ENCODE measurements around the gene RNF220. TPM values are rescaled to one million over a fixed set of nuclear protein-coding genes. Genes with fewer than 3 reads are reported as not detected.

The RNF220 gene
- total and polyA plus RNA-seq, 2 of the 13 experiments (the other 11 are each of a cell fraction or from before 2014, with no cell fraction given) = 48.2 to 72.1 TPM

DNA sequence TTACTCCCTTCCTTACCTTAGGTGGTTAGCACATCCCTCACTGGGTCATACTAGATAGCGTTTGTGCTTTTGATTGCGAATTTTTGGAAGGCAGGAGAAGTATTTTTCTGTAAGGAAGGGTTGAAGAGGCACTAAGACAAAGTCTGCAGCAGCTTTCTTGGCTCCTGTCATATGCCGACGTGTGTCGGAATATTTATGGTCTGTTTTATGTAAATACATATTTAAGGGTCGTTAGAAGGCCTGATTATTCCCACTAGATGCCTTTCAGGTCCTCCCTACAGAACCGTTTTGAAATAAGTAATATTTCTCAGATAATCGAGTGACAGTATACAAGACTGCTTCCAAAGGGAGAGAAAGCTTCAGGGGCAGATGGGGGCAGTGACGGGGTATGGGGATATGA, 10.0 kb downstream of the RNF220 start (continued):
- TF ChIP-seq AFF4 (CRISPR knock-in tag; IDR thresholded peaks at IDR 0.05) = no peak
- no peak for TF ChIP-seq ZNF17 (CRISPR knock-in tag; IDR thresholded peaks at IDR 0.05)
- TF ChIP-seq, protein P1, sequence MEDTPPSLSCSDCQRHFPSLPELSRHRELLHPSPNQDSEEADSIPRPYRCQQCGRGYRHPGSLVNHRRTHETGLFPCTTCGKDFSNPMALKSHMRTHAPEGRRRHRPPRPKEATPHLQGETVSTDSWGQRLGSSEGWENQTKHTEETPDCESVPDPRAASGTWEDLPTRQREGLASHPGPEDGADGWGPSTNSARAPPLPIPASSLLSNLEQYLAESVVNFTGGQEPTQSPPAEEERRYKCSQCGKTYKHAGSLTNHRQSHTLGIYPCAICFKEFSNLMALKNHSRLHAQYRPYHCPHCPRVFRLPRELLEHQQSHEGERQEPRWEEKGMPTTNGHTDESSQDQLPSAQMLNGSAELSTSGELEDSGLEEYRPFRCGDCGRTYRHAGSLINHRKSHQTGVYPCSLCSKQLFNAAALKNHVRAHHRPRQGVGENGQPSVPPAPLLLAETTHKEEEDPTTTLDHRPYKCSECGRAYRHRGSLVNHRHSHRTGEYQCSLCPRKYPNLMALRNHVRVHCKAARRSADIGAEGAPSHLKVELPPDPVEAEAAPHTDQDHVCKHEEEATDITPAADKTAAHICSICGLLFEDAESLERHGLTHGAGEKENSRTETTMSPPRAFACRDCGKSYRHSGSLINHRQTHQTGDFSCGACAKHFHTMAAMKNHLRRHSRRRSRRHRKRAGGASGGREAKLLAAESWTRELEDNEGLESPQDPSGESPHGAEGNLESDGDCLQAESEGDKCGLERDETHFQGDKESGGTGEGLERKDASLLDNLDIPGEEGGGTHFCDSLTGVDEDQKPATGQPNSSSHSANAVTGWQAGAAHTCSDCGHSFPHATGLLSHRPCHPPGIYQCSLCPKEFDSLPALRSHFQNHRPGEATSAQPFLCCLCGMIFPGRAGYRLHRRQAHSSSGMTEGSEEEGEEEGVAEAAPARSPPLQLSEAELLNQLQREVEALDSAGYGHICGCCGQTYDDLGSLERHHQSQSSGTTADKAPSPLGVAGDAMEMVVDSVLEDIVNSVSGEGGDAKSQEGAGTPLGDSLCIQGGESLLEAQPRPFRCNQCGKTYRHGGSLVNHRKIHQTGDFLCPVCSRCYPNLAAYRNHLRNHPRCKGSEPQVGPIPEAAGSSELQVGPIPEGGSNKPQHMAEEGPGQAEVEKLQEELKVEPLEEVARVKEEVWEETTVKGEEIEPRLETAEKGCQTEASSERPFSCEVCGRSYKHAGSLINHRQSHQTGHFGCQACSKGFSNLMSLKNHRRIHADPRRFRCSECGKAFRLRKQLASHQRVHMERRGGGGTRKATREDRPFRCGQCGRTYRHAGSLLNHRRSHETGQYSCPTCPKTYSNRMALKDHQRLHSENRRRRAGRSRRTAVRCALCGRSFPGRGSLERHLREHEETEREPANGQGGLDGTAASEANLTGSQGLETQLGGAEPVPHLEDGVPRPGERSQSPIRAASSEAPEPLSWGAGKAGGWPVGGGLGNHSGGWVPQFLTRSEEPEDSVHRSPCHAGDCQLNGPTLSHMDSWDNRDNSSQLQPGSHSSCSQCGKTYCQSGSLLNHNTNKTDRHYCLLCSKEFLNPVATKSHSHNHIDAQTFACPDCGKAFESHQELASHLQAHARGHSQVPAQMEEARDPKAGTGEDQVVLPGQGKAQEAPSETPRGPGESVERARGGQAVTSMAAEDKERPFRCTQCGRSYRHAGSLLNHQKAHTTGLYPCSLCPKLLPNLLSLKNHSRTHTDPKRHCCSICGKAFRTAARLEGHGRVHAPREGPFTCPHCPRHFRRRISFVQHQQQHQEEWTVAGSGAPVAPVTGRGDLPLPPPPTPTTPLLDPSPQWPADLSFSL (CRISPR knock-in tag; IDR thresholded peaks at IDR 0.05) = no peak
